DMS53 treated with DMSO at 0.1 percent for 48 hours (cell line): ENCODE results near the gene MYDGF.

Source experiments
- DNase-seq: peaks from one replicate; lab custom pipeline; 2025; ENCODE audit not compliant: unreplicated experiment; lab: John Stamatoyannopoulos, UW

The MYDGF gene

GRCh38 chr19:4613254-4613751 is 56.8 kb downstream of the MYDGF start:
- no peak for DNase-seq

GRCh38 chr19:4609878-4610511 is 60.1 kb downstream of the MYDGF start:
- DNase-seq, result no peak
